Astrocyte of the spinal cord (primary cell): ENCODE measurements around the gene TTC4.

ENCODE experiments used
- DNase-seq: peaks from one replicate; pipeline ENCODE4 v3.0.0; 2011; ENCODE audit warnings: low read depth, low spot score
- H3K4me3 ChIP-seq: 2 replicates; pipeline ENCODE4 v1.5.1; 2011; ENCODE audit warnings: low read depth, mild to moderate bottlenecking, low read length, moderate library complexity
- in situ Hi-C: cut with HindIII; loops from 2 replicates; pipeline ENCODE4 v1.10.0; 2017; ENCODE audit warnings: low sequenced_read_pairs
- TF ChIP-seq, protein P1 (sequence below): IDR thresholded peaks from 2 replicates; pipeline ENCODE4 v1.5.1; 2012; ENCODE audit warnings: low read depth, mild to moderate bottlenecking, low read length, inconsistent platforms

Gene TTC4

GRCh38 chr1:54743416-54744226 lies 28.0 kb downstream of the TTC4 start:
- in situ Hi-C loops: no loop called here
- TF ChIP-seq, protein P1, sequence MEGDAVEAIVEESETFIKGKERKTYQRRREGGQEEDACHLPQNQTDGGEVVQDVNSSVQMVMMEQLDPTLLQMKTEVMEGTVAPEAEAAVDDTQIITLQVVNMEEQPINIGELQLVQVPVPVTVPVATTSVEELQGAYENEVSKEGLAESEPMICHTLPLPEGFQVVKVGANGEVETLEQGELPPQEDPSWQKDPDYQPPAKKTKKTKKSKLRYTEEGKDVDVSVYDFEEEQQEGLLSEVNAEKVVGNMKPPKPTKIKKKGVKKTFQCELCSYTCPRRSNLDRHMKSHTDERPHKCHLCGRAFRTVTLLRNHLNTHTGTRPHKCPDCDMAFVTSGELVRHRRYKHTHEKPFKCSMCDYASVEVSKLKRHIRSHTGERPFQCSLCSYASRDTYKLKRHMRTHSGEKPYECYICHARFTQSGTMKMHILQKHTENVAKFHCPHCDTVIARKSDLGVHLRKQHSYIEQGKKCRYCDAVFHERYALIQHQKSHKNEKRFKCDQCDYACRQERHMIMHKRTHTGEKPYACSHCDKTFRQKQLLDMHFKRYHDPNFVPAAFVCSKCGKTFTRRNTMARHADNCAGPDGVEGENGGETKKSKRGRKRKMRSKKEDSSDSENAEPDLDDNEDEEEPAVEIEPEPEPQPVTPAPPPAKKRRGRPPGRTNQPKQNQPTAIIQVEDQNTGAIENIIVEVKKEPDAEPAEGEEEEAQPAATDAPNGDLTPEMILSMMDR: no peak
- H3K4me3 ChIP-seq: no peak overlapping the region
- no peak for DNase-seq

DNA sequence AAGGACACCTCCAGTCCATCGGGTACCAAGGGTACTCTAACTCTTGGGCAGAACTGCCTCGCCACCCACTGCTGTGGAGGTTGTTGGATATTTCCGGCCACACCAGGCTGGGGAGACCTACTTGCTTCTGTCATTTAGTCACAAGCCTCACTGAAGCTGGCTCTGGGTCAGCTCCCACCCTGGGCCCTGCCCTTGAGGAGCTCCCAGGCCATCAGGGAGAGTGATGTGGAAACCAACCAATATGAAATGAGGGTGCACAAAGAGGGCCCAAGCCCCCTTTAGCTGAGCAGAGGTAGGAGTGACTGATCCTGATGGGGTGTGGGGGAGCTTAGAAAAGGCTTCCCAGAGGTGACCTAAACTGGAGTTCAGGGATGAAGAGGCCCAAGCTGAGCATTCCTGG lies 29.0 kb downstream of the TTC4 start:
- no peak overlapping the region for H3K4me3 ChIP-seq
- no peak for DNase-seq
- in situ Hi-C loops: no loop called here
- TF ChIP-seq, protein P1: no peak

- in situ Hi-C loops: no loop called here
- TF ChIP-seq, protein P1: no peak
- no peak for DNase-seq
- H3K4me3 ChIP-seq: no peak overlapping the region
These were observed 29.6 kb downstream of the TTC4 start for GRCh38 chr1:54745274-54745673.

GRCh38 chr1:54745864-54746263 lies 30.2 kb downstream of the TTC4 start:
- H3K4me3 ChIP-seq: no peak overlapping the region
- in situ Hi-C loops: no loop called here
- no peak for DNase-seq
- TF ChIP-seq, protein P1: no peak

GRCh38 chr1:54748094-54748835 lies 32.6 kb downstream of the TTC4 start:
- DNase-seq: no peak
- in situ Hi-C loops: no loop called here
- no peak overlapping the region for H3K4me3 ChIP-seq
- TF ChIP-seq, protein P1: no peak

DNA sequence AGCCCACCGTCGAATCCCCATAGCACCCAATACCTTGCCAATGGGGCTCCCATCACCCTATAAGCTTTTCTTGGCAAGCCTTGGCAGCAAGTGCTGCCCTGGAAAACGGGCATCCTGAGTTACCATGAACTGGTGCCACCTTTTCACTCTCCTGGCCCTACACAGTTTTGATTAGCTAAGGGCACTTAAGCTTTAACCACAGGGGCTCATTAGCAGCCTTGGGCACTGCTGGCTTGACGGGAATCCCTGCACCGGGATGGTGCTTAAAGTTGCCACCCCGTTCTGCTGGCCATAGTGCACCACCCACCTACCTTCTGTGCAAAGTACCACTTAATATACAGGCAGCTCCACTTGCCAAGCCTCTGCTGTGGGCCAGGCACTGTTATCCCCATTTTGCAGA lies 34.9 kb downstream of the TTC4 start:
- no peak for DNase-seq
- TF ChIP-seq, protein P1: no peak
- no peak overlapping the region for H3K4me3 ChIP-seq
- in situ Hi-C loops: no loop called here
